Left hindlimb (tissue), 1 donor: ENCODE data around the gene CARHSP1.
"Not testable (repeated sequence)": the region's sequence is repeated elsewhere in the genome, so short reads cannot be mapped to it uniquely, and the experiment has no call there.

Source experiments
- DNase-seq: peaks from one replicate; pipeline ENCODE4 v3.0.0-alpha.2; 2018

The CARHSP1 gene

DNA sequence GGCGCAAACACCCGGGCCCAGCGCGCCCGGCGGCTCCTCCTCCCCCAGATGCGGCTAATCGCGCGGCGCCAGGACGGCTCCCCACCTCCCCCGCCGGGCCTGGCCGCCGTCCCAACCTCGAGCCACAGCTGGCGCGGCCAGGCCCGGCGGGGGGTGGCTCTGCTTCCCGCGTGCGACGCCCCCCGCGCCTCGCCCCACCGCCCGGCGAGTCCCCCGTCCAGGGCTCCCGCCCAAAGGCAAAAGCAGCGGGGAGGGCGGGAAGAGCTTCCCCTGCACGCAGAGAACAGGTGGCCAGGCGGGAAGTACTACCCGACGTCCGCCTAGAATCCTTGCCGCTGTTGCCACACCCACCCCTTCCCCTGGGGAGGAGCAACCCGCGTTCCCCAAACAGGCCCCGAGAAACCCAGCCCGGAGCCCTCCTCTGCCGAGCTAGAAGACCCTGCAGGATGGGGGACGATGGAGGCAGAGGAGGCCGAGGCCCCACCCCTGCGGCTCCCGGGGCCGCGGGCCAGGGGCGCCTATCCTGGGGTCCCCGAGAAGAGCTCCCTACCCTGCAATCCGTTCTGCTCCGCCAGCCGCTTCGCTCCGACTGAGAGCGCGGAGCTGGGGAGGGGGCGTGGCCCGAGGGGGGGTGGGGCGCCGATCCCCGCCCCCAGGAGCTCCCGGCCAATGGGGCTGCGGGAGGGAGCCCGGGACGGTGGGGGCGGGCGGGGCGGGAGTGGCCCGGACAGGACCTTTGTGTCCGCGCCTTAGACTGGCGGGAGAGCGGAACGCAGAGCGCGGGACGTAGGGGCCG lies at the start of gene CARHSP1:
Gene CARHSP1, minus strand, starts transcription at position 591 of the 796 bp plus-strand sequence. CDS start 9,678 bp downstream, outside the sequence.
- peak; percentile 95 for DNase-seq

DNA sequence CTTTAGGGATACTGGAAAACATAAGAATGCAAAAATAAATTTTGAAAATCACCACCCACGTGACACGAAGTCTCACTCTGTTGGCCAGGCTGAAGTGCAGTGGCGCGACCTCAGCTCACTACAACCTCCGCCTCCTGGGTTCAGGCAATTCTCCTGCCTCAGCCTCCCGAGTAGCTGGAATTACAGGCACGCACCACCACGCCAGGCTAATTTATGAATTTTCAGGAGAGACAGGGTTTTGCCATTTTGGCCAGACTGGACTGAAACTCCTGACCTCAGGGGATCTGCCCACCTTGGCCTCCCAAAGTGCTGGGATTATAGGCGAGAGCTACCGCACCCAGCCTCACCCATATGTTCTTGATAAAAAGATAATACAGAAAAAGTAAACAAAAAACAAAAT lies 48.5 kb upstream of the CARHSP1 start:
- DNase-seq = not testable (repeated sequence)

DNA sequence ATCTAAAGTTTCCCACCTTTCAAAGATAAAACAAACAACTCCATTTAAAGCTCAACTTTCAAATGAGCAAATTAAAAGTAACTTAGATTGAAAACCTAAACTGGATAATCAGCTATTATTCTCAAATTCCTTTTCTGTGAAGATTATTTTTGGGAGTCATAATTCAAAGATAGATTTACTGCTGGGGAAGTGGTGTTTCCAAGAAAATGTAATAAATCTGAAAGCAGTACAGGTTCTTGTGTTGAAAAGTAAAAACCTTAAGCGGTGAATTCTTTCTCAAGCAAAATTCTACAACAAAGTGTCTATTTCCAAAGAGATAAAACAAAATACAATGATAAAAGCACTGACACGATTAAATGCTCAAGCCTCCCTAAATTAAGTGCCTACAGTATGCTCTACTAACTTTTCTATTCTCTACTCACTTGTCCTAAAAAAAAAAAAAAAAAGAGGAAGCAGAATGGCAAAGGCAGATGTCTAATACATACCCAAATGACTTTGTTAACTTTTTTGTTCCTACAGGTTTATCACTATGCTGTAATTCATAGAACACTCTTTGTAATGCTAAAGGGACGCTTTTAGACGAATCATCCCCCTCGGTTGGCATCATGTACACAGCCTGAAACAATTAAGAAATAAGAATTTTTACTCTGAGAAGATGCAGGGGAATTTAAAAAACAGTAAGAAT lies 47.9 kb upstream of the CARHSP1 start:
- no peak for DNase-seq

DNA sequence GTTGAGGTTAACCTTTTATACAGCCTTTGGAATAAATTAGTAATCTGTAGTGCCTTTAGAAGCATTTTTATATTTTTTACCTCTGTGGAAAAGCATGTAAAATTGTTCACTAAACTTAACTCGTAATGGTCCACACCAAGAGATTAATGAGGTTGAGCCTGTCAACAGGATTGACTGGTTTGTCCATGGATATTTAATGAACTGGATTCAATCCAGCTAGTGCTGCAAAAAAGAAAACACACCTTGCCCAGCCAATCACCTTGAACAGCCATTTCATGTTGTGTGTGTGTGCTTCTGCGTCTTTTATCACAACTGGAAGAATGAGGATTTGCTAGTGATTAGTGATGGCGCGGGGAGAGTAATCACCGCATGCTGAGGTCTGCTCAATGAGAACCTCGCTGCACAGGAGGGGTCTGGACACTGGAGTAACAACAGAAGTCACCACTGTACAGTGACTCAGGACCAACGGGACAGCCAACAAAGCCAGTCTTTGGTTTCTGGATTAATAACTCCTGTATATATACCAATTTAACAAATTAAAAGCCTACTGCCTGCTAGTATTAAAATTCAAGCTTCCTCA lies 47.0 kb upstream of the CARHSP1 start:
- DNase-seq = no peak

DNA sequence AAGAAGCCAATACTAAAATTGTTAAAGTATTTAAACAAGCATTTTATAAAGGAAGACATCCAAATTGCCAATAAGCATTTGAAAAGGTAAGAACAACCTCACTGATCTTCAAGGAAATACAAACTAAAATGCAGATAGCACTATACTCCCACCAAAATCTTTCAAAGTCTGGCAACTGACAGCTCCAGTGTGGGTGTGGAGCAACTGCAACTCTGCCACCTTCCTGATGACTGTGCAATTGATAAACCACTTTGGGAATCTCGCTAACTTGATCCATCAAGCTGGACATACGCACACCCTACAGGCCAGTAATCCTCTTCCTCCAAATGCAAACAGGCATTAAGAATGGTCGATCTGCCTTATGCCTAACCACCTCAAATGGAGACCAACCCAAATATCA lies 45.3 kb upstream of the CARHSP1 start:
- DNase-seq = no peak

DNA sequence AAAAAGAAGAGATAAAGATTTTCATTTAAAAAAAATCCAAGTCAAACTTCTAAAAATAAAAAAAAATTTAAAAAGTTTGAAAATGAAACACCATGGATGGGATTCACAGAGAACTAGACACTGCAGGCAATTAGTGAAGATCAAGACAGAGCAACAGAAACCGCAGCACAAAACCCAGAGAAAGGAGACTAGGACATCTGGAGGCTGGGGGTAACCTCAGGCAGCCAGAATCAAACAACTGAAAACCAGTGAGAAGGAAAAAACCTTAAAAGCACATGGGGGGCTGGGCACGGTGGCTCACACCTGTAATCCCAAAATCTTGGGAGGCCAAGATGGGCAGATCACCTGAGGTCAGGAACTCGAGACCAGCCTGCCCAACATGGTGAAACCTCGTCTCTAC lies 44.0 kb upstream of the CARHSP1 start:
- DNase-seq = no peak

DNA sequence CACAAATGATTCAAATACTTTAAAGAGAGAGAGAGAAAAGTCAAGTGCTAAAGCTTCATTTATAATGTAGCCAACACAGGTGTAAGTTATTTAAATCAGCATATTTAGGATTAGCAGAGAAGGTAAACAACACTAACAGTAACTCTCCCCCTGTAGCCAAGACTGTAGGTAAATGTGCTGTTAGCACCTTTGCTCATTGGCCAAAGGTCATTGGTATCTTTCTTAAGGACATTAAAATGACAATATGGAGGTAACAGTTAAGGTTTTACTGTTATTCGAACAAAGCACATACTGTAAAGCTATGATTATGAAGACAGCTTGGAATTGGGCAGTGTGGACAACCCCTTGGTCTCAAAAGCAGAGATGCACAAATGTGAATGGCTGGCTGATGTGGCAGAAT lies 42.0 kb upstream of the CARHSP1 start:
- DNase-seq = no peak

DNA sequence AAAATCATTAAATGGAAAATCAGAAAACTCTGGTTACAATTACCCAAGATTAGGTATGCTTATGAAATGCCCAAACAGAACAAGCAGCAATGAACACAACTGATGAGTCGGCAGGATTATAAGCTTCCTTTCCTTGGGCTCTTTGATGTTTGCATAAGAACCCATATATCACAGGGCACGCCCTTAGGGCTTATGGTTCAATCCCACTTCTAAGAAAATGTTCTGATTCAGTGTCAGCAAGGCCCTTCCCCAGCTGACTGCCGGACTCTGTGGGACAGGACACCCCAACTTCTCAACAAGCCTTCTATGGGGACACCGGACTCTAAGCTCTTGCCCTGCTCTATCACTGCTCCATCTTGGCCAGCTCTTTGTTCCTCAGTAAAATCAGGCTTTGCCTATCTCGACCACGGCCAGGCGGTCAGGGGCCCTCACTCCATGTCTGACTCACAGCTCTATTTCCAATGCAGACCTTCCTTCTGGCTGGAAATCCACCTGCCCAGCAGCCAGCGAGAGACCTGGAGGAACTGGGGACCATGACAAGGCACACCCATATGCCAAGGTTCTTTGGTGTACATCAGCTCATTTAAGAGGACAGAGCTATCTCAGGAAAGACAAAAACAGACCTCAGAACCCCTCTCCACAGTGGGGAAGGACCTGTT lies 40.1 kb upstream of the CARHSP1 start:
- no peak for DNase-seq

DNA sequence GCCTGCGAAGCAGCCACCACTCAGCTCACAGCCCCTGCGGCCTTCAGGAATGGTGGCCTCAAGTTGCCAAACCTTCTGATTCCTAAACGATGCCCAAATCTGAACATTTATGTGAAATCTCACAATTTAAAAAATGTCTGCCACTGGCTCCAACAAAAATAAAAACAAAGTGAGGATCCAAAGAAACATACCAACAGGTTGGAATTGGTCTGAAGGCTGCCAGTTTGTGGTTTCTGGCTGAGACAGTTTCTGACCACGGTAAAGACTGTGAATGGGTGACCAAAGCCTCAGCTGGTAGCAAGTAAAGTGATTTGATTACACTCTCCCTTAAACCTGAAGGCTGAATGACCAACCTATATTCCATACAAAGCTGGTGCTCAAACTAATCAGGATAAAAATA lies 38.3 kb upstream of the CARHSP1 start:
- no peak for DNase-seq

DNA sequence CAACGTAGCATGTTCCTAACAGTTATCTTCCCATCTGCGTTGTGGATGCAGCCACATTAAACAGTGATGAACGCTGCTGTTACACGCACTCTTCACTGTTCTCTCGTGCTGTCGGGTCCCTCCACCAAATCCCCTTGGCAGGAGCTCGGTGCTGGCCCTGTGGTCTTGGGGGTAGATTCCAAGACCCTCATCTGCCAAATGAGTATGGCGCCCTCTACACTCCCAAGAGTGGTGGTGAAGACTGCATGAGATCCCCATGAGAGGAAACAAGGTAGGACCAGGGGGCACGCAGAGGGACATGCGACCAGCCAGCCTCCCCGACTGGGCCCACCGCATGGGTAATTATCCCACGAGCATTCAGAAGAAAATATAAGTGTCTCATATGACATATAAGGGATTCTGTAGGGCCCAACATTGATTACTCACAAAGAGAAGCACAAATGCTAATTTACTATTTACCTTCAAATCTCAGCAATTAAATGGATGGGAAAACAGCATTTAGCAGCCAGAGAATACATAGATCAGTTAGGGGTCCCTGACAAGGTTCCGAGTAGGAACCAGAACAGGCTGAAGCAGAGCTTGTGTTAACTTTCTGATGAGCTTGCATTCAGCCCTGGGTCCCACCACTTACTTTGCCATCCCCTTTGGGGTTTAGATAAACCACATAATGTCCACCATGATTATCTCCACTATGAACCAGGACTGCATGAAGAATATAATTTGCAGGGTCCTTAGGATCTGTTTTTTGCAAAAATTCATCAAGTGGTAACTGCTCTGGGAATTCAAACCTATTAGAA lies 37.2 kb upstream of the CARHSP1 start:
- no peak for DNase-seq

DNA sequence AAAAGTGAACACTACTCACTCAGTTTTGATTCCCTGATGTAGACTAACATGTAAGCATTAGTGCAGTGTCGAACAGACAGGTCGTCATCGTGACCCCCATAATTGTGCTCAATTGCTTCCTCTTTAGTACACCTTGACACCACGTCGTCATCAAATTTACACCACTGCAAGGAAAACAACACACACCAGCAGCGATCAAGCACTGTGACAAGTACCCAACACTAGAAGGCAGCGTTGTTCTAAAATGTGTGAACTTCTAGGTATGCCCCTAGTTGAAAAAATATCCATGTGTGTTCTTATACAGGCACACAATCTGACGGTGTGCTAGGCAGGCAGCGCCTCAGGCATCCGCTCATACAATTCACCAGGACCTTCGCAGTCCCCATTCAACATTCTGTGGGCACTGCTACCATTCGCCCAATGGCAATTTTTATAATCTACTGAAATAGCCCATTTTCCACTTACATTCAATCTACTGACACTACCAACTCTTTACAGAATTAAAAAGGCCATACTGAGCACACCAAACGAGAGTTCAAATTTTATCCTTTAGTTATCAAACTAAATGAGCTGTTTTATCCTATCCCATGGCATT lies 36.5 kb upstream of the CARHSP1 start:
- DNase-seq = no peak

DNA sequence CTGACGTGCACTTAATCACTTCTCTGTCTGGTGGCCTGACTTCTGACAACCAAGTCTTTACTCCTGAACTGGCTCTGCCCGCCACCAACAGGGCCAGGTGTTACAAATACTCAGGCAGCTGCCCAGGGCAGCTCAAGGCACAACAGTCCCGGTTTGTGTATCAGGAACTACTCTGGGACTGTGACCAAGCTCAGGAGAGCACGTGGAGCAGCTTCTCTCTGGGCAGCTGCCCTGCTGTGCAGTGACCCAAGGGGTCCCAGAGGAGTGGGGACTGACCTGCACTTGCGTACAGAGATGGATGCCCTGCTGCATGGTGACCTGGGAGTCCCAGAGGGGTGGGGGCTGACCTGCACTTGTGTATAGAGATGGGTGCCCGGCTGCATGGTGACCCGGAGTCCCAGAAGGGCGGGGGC lies 35.2 kb upstream of the CARHSP1 start:
- DNase-seq = no peak

DNA sequence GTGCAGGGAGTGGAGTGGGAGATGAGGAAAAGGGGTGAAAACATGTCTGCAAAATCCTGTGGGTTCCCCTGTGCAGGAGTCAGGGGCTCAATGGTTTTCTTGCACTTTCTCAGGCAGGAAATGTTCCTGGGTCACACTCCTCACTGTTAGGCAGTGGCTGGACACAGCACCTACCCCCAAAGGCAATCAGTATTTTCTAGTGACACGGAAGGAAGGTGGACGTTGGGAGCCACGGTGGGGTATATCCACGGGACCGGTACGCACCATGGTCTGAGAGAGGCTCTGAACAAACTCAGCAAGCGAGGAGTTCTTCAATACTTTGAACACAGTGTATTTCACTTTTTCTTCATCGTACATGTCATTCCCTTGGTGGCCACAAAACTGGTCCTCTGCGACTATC lies 34.2 kb upstream of the CARHSP1 start:
- DNase-seq = no peak

DNA sequence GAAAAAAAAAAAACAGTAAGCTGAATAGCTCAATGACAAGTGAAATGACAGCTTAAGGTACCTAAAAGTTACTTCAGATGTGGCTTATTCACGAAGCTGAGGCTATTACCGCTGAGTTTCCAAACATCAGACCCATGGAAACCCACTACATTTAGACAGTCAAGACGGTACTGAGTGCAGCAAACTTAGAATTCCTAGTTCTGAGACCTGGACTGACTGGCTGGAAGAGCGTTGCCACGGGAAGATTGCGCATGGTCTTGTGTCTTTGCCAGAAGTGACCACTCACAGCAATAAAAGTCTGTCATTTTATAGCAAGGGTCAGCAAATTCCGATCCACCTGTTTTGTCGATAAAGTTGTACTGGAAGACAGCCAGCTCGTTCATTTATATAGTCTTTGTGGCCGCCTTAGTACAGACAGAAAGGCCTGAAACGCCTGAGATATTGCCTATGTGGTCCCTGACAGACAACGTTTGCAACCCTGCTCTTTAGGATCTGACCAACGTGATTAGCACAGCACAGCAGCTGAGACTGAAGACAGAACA lies 32.6 kb upstream of the CARHSP1 start:
- no peak for DNase-seq

DNA sequence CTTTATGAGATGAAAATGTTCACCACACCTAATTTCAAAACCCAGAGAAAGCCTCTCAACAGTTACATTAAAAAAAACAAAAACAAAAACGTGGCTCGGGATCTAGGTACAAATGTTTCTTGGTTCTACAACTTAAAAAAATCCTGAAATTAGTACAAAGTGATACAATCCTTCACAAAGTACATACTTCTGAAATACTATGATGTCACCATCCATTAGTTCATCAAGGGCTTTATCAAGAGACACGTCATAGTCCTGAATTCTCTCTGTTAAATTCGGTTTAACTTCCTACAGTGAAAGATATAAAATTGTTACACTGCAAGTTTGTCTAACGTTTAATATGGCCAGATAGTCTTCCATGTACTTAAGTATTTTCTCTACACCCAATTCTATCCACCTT lies 31.5 kb upstream of the CARHSP1 start:
- DNase-seq = no peak

DNA sequence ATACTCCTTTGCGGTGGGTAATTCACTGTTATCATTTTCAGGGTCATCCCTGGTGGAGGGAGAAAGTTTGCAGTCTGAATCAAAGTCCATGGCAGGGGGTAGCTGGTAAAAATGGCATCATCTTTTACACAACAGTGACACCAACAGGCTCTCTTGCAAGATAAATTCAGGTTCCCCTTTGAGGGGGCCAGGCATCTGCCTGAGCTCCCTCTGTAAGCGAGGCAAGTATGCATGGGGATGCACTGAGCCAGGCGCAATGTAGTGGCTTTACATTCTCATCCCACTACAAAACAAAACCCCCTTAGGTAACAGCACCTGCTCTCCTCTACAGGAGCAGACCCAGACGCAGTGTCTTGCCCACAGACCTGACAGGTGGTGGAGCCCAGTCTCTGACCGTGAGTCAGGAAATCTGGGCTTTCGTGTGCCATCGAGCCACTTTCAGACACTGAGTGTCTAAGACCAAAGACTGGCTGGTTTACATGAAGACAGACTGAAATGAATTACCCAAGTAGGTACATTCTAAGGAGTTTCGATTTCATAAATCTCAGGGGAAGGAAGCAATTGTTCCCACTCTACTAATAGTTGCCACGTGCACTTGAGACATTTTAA lies 31.0 kb upstream of the CARHSP1 start:
- no peak for DNase-seq

DNA sequence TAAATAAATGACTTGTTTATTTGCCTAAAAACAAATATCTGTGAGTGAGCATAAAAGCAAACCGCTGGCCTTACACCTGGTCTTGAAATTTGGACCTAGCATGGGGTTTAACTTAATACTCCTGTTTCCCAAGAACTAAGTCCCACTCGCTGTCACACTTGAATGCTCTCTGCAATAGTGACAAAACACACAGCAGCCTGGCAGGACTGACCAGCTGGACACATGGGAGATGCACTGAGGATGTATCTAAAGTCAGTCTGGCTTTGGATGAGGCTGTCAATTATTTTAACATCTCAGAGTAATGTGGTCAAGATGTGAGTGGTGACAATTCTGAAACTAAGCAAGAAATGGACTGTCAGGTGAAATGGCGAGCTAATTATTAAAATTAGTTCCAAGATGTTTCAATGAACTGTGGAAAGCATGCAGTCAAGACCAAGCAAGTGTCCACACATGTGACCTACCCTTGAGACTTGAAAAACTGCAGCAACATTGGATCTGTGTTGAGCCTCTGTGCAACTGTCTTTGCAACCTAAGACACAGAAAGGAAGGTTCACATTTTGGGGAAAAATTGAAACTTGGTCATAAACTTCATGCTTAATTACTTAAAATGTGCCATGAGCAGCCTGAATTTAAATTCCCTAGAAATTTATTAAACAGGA lies 30.0 kb upstream of the CARHSP1 start:
- DNase-seq = no peak

DNA sequence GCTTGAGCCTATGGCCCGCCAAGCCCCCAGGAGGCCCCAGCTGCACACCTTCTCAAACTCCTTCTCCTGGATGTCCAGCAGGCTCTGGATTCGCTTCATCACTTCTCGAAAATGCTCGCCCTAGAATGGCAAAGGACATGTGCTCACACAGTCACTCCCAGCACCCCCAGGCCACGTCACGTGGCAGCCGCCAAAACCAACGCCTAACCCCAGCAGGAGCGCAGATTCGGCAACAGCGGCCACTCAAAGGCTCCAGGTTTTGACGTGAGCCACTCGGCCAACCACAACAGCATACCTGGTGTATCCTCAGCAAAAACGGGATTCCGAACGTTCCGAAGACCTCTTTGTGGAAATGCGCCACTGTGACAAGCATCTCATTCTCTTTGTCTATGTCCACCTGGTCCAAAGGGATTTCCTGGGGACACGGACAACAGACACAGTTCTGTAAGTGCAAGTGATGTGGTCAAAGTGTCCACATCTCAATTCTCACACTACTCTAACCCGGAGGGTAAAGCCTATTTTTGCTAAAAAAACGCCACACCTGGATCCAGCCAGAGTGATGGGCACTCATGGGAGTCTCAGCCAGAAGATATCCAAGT lies 26.0 kb upstream of the CARHSP1 start:
- DNase-seq = no peak

DNA sequence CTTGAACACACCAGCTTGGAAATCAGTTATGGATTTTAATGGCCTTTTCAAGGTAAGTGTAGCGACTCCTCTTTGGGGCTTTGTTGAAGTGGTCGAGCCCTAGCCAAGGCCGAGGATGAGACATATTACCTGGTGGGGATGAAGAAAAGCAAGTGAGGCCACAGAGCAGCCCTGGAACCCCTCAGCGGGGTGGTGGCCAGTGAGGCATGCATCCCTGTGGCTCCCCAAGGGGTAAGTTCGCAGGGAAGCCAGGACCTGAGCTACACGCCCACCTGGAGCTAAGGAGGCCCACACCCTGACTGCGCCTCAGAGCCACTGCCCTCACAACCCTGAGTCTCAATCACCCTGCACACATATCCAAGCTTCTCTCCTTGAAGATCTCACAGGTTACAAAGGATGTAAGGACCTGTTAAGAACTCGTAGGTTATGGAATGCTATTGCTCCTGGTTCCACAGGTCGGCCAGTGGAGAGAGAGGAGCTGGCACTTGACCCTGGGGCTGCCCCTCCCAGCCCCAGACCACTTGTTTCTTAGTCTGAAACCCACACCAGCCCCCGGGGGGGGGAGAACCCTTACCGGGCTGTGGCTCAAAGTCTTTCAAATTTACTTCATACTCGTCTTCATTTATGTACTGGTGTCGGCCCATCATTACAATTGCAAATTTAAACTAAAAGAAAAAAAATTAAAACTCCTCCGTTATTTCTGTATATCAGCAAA lies 25.3 kb upstream of the CARHSP1 start:
- no peak for DNase-seq

DNA sequence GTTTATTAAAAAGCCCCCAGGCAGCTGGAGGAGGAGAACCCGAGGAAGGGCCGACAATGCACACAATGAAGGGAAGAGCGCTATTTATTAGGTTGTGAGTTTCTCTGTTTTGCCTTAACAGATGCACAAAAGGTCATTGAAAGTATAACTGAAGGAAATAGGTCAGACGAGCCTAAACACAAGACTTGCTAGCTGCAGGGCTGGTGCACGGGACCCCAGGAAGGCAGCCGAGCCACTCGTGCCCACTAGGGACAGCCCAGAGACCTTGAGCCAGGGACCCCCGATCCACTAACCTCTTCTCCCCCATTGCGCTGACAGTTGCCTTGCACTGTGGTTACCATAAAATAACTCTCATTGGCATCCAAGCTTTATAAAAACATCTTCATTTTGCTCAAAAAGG lies 24.6 kb upstream of the CARHSP1 start:
- no peak for DNase-seq
